LNCAP (cell line): ENCODE results near the gene TACSTD2.

ENCODE experiments used
- TF ChIP-seq, protein P1 (sequence below): fragments of 450-650 bp; IDR thresholded peaks from 2 replicates; pipeline ENCODE4 v1.5.1; 2017; ENCODE audit warnings: mild to moderate bottlenecking

TACSTD2 gene

GRCh38 chr1:58548371-58548770, 28.7 kb downstream of the TACSTD2 start:
- TF ChIP-seq, protein P1, sequence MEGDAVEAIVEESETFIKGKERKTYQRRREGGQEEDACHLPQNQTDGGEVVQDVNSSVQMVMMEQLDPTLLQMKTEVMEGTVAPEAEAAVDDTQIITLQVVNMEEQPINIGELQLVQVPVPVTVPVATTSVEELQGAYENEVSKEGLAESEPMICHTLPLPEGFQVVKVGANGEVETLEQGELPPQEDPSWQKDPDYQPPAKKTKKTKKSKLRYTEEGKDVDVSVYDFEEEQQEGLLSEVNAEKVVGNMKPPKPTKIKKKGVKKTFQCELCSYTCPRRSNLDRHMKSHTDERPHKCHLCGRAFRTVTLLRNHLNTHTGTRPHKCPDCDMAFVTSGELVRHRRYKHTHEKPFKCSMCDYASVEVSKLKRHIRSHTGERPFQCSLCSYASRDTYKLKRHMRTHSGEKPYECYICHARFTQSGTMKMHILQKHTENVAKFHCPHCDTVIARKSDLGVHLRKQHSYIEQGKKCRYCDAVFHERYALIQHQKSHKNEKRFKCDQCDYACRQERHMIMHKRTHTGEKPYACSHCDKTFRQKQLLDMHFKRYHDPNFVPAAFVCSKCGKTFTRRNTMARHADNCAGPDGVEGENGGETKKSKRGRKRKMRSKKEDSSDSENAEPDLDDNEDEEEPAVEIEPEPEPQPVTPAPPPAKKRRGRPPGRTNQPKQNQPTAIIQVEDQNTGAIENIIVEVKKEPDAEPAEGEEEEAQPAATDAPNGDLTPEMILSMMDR: no peak

- TF ChIP-seq, protein P1: peak; percentile 98
Observed at GRCh38 chr1:58546520-58547308, 30.3 kb downstream of the TACSTD2 start, which contains the start of gene OMA1. Gene OMA1, minus strand, starts transcription at chr1:58546726. Its CDS starts 7,432 bp downstream, at chr1:58539294.

DNA sequence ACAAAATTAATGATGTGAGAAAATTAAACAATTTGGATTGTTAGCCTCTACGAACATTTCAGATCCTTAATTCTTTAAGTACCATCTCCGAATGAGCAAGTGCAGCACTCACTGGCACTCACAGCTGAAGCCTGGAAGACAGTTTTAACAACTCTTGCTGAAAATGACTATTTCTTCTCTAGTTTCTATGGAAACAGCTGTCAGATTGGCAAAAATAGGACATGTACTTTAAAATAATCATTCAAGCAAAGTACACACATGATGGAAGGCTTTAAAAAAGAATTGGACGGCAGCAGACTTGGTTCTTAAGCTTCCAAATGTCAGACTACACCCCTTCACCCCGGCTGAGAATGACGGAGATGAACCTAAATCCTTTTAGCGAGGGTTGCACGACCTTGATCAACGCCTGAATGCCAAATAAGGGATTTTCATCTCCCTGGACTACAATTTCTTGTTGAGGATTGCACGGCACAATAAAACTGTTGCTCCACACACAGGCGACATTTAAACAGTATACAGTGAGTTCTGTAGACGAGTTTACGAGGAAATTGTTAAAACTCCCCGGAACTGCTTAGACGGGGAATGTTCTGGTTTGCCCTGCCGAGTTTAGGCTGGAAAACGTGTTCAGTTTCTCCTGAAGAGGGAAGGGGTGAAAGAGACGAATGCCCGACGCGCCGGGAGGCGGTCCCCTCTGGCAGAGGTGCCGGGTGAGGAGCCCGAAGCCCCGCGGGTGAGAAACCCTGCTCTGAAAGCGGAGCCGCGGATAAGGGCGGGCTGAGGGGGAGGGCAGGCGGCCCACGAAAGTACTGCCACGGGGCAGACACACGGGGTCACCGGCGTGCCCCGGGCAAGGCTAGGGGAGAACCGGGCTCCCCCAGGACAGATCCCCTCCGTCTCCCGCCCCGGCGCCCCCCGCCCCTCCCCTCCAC, 31.2 kb downstream of the TACSTD2 start:
- TF ChIP-seq, protein P1: no peak

GRCh38 chr1:58543260-58543659, 33.8 kb downstream of the TACSTD2 start:
- TF ChIP-seq, protein P1: no peak

DNA sequence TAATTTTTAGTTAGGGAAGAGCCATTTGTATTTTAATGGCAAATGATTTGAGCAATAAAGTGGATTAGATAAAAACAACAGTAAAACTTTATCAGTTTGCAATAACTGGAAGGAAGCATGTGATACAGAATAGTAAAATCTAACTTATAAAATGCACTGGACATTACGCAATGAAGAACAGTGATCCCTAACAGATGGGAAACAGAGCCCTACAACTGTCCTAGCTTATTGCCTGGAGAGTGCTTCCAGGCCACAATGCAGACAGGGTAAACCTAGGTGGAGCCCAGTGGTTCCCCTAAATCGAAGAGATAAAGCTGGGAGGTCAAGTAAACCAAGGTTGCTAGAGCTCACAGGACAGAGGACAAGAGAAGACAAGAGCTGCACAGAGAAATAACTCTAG, 37.5 kb downstream of the TACSTD2 start:
- TF ChIP-seq, protein P1: no peak

GRCh38 chr1:58538821-58539220, 38.2 kb downstream of the TACSTD2 start:
- TF ChIP-seq, protein P1: no peak

GRCh38 chr1:58529284-58529683, 47.8 kb downstream of the TACSTD2 start:
- TF ChIP-seq, protein P1: no peak
